COLO668 (cell line): ENCODE data around the gene NABP2.
"Not testable (repeated sequence)": the region's sequence is repeated elsewhere in the genome, so short reads cannot be mapped to it uniquely, and the experiment has no call there.

ENCODE experiments used
- DNase-seq: peaks from one replicate; lab custom pipeline; 2025; ENCODE audit not compliant: unreplicated experiment; lab: John Stamatoyannopoulos, UW

NABP2 gene

GRCh38 chr12:56224102-56224701 lies at the start of gene NABP2:
Gene NABP2 (plus strand): TSS chr12:56224342. CDS start chr12:56224857, 515 bp downstream.
- peak; percentile 95 for DNase-seq

GRCh38 chr12:56178347-56178746 lies 45.8 kb upstream of the NABP2 start:
- no peak for DNase-seq

- DNase-seq = no peak
These were observed 37.2 kb upstream of the NABP2 start for GRCh38 chr12:56186957-56187356.

GRCh38 chr12:56188131-56188777 lies 35.9 kb upstream of the NABP2 start:
- no peak for DNase-seq

GRCh38 chr12:56188778-56189098 lies 35.4 kb upstream of the NABP2 start:
- DNase-seq = peak; percentile 34

- DNase-seq = peak; percentile 88
These were observed 34.8 kb upstream of the NABP2 start, which contains the start of gene SMARCC2 for GRCh38 chr12:56189099-56189917. Gene SMARCC2 (minus strand): TSS chr12:56189483. CDS start chr12:56189461, 22 bp downstream.

- DNase-seq = peak; percentile 80
These were observed 34.0 kb upstream of the NABP2 start for GRCh38 chr12:56189918-56190694.

- no peak for DNase-seq
These were observed 33.4 kb upstream of the NABP2 start for GRCh38 chr12:56190695-56191155.

GRCh38 chr12:56192582-56192981 lies 31.6 kb upstream of the NABP2 start:
- DNase-seq = no peak

- peak; percentile 75 for DNase-seq
These were observed 31.0 kb upstream of the NABP2 start for GRCh38 chr12:56193025-56193578.

GRCh38 chr12:56196818-56197550 lies 27.2 kb upstream of the NABP2 start:
- DNase-seq = not testable (repeated sequence)

GRCh38 chr12:56197921-56198635 lies 26.1 kb upstream of the NABP2 start:
- no peak for DNase-seq

- DNase-seq = no peak
These were observed 25.3 kb upstream of the NABP2 start for GRCh38 chr12:56198836-56199235.

- no peak for DNase-seq
These were observed 21.8 kb upstream of the NABP2 start for GRCh38 chr12:56202366-56202765.

GRCh38 chr12:56202838-56203237 lies 21.3 kb upstream of the NABP2 start:
- no peak for DNase-seq

GRCh38 chr12:56204275-56204674 lies 19.9 kb upstream of the NABP2 start:
- no peak for DNase-seq

GRCh38 chr12:56205445-56205844 lies 18.7 kb upstream of the NABP2 start:
- no peak for DNase-seq

- DNase-seq = peak; percentile 28
These were observed 17.5 kb upstream of the NABP2 start for GRCh38 chr12:56206452-56207166.

- DNase-seq = no peak
These were observed 16.1 kb upstream of the NABP2 start for GRCh38 chr12:56208006-56208405.
